Retina (tissue), 1 donor: Measurements from ENCODE around the gene AKAP12.
"Not testable (repeated sequence)": the region's sequence is repeated elsewhere in the genome, so short reads cannot be mapped to it uniquely, and the experiment has no call there.

Experiments
- DNase-seq: peaks from one replicate; pipeline ENCODE4 v3.0.0-alpha.2; 2016

The AKAP12 gene

GRCh38 chr6:151350442-151351145 lies 110.8 kb downstream of the AKAP12 start:
- DNase-seq = no peak

DNA sequence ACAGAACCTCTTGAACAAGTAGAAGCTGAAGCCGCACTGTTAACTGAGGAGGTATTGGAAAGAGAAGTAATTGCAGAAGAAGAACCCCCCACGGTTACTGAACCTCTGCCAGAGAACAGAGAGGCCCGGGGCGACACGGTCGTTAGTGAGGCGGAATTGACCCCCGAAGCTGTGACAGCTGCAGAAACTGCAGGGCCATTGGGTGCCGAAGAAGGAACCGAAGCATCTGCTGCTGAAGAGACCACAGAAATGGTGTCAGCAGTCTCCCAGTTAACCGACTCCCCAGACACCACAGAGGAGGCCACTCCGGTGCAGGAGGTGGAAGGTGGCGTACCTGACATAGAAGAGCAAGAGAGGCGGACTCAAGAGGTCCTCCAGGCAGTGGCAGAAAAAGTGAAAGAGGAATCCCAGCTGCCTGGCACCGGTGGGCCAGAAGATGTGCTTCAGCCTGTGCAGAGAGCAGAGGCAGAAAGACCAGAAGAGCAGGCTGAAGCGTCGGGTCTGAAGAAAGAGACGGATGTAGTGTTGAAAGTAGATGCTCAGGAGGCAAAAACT lies 111.5 kb downstream of the AKAP12 start:
- DNase-seq = no peak

- no peak for DNase-seq
These were observed 112.0 kb downstream of the AKAP12 start for GRCh38 chr6:151351731-151352130.

GRCh38 chr6:151352410-151353396 lies 112.9 kb downstream of the AKAP12 start:
- DNase-seq = no peak

- DNase-seq = no peak
These were observed 114.0 kb downstream of the AKAP12 start for GRCh38 chr6:151353795-151354194.

DNA sequence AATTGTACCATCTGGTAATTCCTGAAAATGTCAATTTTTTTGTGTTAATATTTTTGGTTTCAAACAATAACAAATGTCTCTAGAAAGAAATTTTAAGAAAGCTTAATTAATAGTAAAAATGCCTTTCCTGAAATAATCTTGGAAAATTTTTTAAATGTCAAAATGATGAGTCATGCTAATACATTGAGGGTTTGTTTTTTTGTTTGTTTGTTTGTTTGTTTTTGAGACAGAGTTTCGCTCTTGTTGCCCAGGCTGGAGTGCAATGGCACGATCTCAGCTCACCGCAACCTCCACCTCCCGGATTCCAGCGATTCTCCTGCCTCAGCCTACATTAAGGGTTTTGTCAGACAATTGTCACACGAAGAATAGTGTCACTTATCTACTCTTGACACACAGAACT lies 117.2 kb downstream of the AKAP12 start:
- DNase-seq = not testable (repeated sequence)

DNA sequence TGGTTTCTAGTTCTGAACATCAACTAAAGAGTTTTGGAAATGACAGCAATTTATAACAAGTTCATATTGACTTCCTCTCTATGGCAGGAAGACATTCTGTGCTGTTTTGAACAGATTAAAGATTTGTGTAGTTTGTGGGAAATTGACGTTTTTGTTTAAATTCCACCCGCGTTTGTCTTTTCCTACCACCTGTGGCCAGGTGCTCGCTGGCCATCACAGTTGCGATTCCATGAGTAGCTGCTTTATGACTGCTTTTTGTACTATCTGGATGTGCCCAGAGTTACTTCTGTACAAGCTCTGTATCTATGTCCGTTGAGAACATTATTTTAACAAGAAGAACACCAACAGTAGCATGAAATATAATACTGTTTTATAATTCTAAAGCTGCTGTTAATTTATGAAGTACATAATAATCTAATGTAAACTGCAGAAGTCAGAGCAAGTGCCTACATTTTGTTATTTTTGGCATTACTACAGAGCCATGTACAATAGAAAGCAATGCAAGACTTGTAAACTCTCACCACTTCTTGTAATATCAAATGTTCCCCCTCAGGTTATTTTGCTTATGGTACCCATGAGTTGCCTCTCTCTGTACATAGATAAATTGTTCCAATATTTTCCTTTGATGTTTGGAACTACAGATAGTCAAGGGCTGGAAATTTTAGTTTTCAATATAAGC lies 118.1 kb downstream of the AKAP12 start:
- DNase-seq = no peak

GRCh38 chr6:151358475-151358874 lies 118.7 kb downstream of the AKAP12 start:
- DNase-seq = no peak

GRCh38 chr6:151359486-151359885 lies 119.7 kb downstream of the AKAP12 start:
- DNase-seq = no peak

DNA sequence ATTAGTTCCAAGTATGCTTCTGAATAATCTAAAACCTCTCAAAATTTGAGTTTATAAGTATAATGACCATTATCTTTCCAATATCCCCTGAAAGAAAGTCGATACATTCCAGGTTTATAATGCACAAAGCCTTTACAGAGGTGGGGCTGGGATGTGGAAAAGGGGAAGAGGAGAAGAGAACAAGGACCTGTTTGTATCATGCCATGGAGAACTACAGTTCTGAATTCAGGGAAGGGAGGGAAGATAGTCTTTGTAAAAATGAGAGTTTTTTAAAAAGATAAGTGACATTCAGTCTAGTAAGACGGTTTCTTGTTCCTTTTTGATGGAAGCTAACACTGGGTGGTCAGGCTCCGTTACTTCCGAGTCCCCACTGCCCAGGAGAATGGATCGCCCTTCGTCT lies 125.5 kb downstream of the AKAP12 start:
- no peak for DNase-seq

DNA sequence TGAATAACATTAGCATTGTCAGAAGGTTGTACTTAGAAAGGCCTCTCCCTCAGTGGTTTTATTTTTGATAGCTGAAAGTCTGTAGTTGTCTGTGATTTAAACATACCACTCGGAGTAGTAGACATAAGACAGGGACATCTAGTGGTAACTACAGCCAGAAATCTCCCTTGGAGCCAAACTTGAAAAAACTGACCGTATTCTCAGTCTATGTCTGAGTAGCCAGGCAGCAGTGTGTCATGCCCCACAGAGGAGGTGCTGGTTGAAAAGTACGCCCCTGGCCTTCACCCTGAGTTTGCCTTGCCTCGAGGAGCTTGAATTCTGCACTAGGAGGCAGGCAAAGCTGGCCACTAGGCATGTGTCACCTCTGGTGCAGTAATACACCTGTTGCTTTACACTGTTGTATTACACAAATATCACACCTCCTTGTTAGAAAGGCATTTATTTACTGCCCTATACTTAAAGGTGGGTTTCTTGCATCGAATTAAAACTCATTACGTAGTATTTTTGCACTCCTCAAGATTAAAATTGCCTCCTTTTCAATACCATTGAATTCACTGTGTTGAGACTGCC lies 130.8 kb downstream of the AKAP12 start:
- no peak for DNase-seq

- no peak for DNase-seq
These were observed 132.4 kb downstream of the AKAP12 start for GRCh38 chr6:151372164-151372563.

GRCh38 chr6:151374036-151374683 lies 134.4 kb downstream of the AKAP12 start:
- DNase-seq = no peak

- no peak for DNase-seq
These were observed 136.1 kb downstream of the AKAP12 start for GRCh38 chr6:151375833-151376232.

DNA sequence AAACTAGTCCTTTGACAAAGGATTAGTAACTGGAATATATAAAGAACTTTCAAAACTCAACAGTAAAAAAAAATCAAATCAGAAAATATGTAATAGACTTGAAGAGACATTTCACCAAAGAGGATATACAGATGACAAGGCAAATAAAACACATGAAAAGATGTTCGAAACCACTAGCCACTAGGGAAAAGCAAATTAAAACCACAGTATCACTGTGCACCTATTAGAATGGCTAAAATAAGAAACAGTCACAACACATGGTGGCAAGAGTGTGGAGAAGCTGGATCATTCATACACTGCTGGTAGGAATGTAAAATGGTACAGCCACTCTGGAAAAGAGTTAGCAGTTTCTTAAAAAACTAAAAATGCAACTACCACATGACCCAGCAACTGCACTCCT lies 136.7 kb downstream of the AKAP12 start:
- no peak for DNase-seq

GRCh38 chr6:151377095-151377494 lies 137.3 kb downstream of the AKAP12 start:
- no peak for DNase-seq

DNA sequence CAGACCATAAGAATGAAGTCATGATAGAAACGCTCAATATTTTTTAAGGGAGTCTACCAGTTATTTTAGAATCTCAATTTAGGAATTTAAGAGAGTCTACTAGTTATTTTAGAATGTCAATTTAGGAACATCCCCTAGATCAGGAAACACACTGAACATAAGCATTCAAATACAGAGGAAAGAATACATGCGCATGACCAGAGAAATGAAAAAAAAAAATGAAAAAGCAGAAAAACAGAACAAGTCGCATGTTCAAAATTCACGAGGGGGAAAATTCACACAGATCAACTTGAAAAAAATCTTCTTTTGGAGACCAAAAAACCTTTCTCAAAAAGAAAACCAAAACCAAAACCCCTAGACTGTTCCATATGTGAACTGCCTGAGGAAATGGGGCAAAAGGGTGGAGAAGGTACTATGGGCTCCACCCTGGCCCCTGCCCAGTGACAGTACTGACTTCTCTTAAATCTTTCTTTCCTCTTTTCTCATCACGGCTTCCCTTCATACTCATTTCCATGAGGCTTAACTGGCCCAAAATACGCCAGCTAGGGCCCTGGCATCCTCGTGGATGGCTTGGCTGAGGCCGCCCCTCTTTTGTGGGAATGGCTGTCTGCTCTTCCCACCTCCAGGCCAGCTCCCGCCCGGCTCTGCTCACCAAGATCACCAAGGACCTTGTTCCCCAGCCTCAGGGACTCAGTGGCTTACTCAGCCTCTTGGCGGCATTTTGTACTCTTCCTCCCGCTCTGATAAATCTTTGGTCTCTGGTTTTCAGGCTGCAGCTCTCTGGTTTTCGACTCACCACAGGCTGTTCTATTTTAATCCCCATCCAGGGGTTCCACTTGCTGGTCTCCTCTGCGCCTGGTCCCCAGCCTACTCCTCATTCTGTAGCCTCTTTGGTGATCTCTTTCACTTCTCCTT lies 140.4 kb downstream of the AKAP12 start:
- no peak for DNase-seq

DNA sequence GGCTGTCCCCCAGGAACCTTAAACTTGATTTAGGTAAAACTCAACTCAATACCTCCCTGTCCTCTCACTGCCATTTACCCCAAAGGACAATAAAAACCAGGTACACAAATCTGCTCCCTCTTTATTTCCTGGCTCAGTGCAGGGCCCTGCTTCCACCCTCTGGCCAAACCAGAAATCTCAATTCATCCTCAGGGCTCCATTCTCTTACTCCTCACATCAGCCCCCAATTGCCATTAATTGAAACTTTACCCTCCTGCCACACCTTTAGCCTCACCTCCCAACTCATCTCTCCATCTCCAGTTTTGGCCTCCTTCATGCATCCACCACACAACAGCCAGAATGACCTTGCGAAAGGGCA lies 141.1 kb downstream of the AKAP12 start:
- no peak for DNase-seq

DNA sequence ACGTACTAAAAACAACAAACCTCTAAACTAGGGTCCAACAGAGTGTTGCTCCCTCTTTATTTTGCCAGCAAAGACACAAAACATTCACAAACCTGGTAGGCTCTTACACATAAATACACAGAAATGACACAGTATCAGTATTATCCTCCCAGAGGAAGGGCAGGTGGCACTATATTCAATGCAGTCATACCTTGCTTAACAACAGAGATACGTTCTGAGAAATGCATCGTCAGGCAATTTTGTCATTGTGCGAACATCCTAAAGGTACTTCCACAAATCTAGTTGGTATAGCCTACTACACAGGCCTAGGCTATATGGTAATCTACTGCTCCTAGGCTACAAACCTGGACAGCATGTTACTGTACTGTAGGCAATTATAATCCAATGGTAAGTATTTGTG lies 142.0 kb downstream of the AKAP12 start:
- no peak for DNase-seq

- DNase-seq = not testable (repeated sequence)
These were observed 142.9 kb downstream of the AKAP12 start for GRCh38 chr6:151382631-151383030.

DNA sequence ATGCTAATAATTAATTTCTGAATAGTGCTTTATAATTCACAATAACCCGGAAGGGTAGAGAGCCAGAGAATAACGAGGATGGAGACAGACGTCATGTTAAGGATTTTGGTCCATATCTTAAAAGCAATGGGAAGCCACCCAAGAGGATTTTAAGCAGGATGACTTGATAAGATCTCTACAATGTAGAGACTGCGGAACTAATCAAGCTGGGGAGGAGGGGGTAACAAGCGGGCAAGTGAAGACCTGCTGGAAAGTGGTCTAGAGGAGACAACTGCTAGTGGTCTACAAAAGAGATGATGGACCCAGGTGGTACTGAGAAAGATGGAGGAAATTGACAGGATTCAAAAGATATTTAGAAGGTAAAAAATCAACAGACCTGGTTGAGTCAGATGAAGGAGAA lies 144.4 kb downstream of the AKAP12 start:
- DNase-seq = no peak
